Endothelial cell of umbilical vein (primary cell): ENCODE measurements around the gene ZNF778. TPM values are rescaled to one million over a fixed set of nuclear protein-coding genes. Genes with fewer than 3 reads are reported as not detected.

ENCODE experiments used
- BruUV-seq: library from RNA; stranded (reverse); fragments of 400-500 nt; replicated peaks from 2 replicates; lab custom pipeline; 2021; lab: Mats Ljungman, UMichigan
- CTCF ChIA-PET: fragments of 300-600, 350-600 bp; sonication (Branson Sonifier 250); formaldehyde crosslinking; loops from one replicate; lab custom pipeline; 2021; ENCODE audit warnings: antibody characterized with exemption, inconsistent platforms; lab: Charles Lee
- POLR2A ChIA-PET: fragments of 300-600, 350-600 bp; sonication (Branson Sonifier 250); formaldehyde crosslinking; loops from one replicate; lab custom pipeline; 2021; ENCODE audit warnings: antibody characterized with exemption, inconsistent platforms; lab: Charles Lee
- DNase-seq: peaks from one replicate; pipeline ENCODE4 v3.0.0-alpha.2; 2011; ENCODE audit warnings: low read depth, low spot score
- FAIRE-seq: peaks from 2 replicates; lab custom pipeline; 2011; peaks lifted over from hg19 to GRCh38; lab: Jason Lieb, UNC
- H2AFZ ChIP-seq: 2 replicates; pipeline ENCODE4 v1.6.0; 2012; ENCODE audit warnings: low read depth, low read length, control low read depth, inconsistent platforms
- H3K27ac ChIP-seq: 2 replicates; pipeline ENCODE4 v1.5.1; 2011; ENCODE audit warnings: low read depth, mild to moderate bottlenecking, control low read depth, low read length, moderate library complexity; ENCODE audit not compliant: insufficient read depth
- H3K27me3 ChIP-seq, 2 experiments: 2 replicates each; pipeline versions ENCODE4 v1.6.0 to v1.6.1; 2011; ENCODE audit warnings: low read length in 2 of 2, mixed read lengths in 1 of 2; ENCODE audit not compliant: control insufficient read depth in 2 of 2, insufficient read depth in 2 of 2
- H3K36me3 ChIP-seq, 2 experiments: 2 replicates in 1 of 2; 3 replicates in 1 of 2; pipeline ENCODE4 v1.5.1; 2011; ENCODE audit warnings: low read length in 2 of 2, mild to moderate bottlenecking in 1 of 2, moderate library complexity in 1 of 2; ENCODE audit not compliant: control insufficient read depth in 2 of 2, insufficient read depth in 2 of 2; ENCODE audit errors: extremely low read depth in 1 of 2
- H3K4me1 ChIP-seq: 3 replicates; pipeline ENCODE4 v1.5.1; 2011; ENCODE audit warnings: mild to moderate bottlenecking, low read length; ENCODE audit not compliant: control insufficient read depth, insufficient read depth; ENCODE audit errors: extremely low read depth
- H3K4me2 ChIP-seq: 2 replicates; pipeline ENCODE4 v1.6.1; 2011; ENCODE audit warnings: low read length, control low read depth, mixed read lengths; ENCODE audit not compliant: insufficient read depth
- H3K4me3 ChIP-seq, 3 experiments: fragments of 200-600 bp in 1 of 3; sonication (generic), shearing (Covaris generic) in 1 of 3; replicated peaks in 1 of 3; 2 replicates each; pipeline ENCODE4 v1.5.1; 2011 to 2016; ENCODE audit warnings: control low read depth in 3 of 3, low read length in 3 of 3, mild to moderate bottlenecking in 2 of 3, inconsistent platforms in 1 of 3, low read depth in 1 of 3, moderate library complexity in 1 of 3; ENCODE audit not compliant: insufficient read depth in 1 of 3
- H3K79me2 ChIP-seq: 2 replicates; pipeline ENCODE4 v1.6.0; 2012; ENCODE audit warnings: low read length, inconsistent platforms; ENCODE audit not compliant: control insufficient read depth, insufficient read depth
- H3K9ac ChIP-seq: replicated peaks from 2 replicates; pipeline ENCODE3; 2011; ENCODE audit warnings: low read length, control low read depth; ENCODE audit not compliant: insufficient read depth; ENCODE audit errors: extremely low read depth
- H3K9me1 ChIP-seq: replicated peaks from 3 replicates; pipeline ENCODE4 v1.6.0; 2011; ENCODE audit warnings: mild to moderate bottlenecking, low read length; ENCODE audit not compliant: control insufficient read depth, insufficient read depth; ENCODE audit errors: extremely low read depth
- H3K9me3 ChIP-seq: replicated peaks from 2 replicates; pipeline ENCODE4 v1.5.1; 2012; ENCODE audit warnings: low read length, inconsistent platforms; ENCODE audit not compliant: control insufficient read depth, insufficient read depth
- H4K20me1 ChIP-seq: replicated peaks from 2 replicates; pipeline ENCODE3; 2011; ENCODE audit warnings: mild to moderate bottlenecking, low read length; ENCODE audit not compliant: control insufficient read depth, insufficient read depth; ENCODE audit errors: extremely low read depth
- CTCF ChIP-seq, 2 donors: IDR thresholded peaks; 1 replicate in 1 of 2; 2 replicates in 1 of 2; pipeline ENCODE4 v1.5.1; 2011; ENCODE audit warnings: low read length in 2 of 2, mild to moderate bottlenecking in 2 of 2, moderate library complexity in 2 of 2, control low read depth in 1 of 2, inconsistent platforms in 1 of 2, low read depth in 1 of 2; ENCODE audit not compliant: insufficient read depth in 1 of 2; ENCODE audit errors: extremely low read depth in 1 of 2
- EZH2 ChIP-seq: IDR thresholded peaks from 2 replicates; pipeline ENCODE4 v1.6.1; 2012; ENCODE audit warnings: borderline replicate concordance, low read depth, mild to moderate bottlenecking, moderate library complexity, low read length, inconsistent platforms; ENCODE audit not compliant: severe bottlenecking
- FOS ChIP-seq: IDR thresholded peaks from 2 replicates; pipeline ENCODE4 v1.6.1; 2011; ENCODE audit warnings: mild to moderate bottlenecking, low read length, moderate library complexity, borderline replicate concordance; ENCODE audit not compliant: insufficient read depth
- GATA2 ChIP-seq: IDR thresholded peaks from 2 replicates; pipeline ENCODE4 v1.7.0; 2011; ENCODE audit warnings: low read depth, mild to moderate bottlenecking, moderate library complexity, mixed read lengths, low read length; ENCODE audit not compliant: insufficient read length, insufficient read depth
- JUN ChIP-seq: IDR thresholded peaks from 2 replicates; pipeline ENCODE4 v1.6.1; 2011; ENCODE audit warnings: borderline replicate concordance, low read depth; ENCODE audit not compliant: insufficient read length, insufficient read depth
- MAX ChIP-seq: IDR thresholded peaks from 2 replicates; pipeline ENCODE4 v1.6.1; 2011; ENCODE audit not compliant: insufficient read depth, insufficient read length
- MYC ChIP-seq: IDR thresholded peaks from one replicate; pipeline ENCODE4 v1.6.1; 2011; ENCODE audit warnings: mild to moderate bottlenecking, low read depth, low read length
- POLR2A ChIP-seq: IDR thresholded peaks from 2 replicates; pipeline ENCODE4 v1.6.1; 2012; ENCODE audit warnings: low read depth, mild to moderate bottlenecking, control low read depth, low read length
- POLR2AphosphoS5 ChIP-seq: IDR thresholded peaks from 2 replicates; pipeline ENCODE4 v1.6.1; 2012; ENCODE audit warnings: low read depth, mild to moderate bottlenecking, control low read depth, low read length, moderate library complexity; ENCODE audit not compliant: insufficient read depth
- dilution Hi-C: fragments of 300-500 bp; cut with MboI; formaldehyde crosslinking; loops from one replicate; pipeline ENCODE4 v1.15.0; 2019; ENCODE audit warnings: low sequenced_read_pairs; ENCODE audit not compliant: extremely low pct_ligation_motif_present
- intact Hi-C: fragments of 100-400 bp; cut with micrococcal nuclease; formaldehyde crosslinking; loops from one replicate; pipeline ENCODE4 v1.10.0; 2022
- polyA plus RNA-seq, 4 experiments: library from polyadenylated mRNA; depleted of rRNA in 3 of 4; stranded (reverse) in 3 of 4; unstranded in 1 of 4; fragments of >200 nt; gene quantifications; 2 replicates each; pipeline versions ENCODE4 v1.2.1 to v1.2.3, GENCODE V29; 2011 to 2012; ENCODE audit warnings: missing spikeins in 1 of 4
- total RNA-seq: library from RNA; stranded (reverse); gene quantifications from 2 replicates; pipeline ENCODE4 v1.2.3, GENCODE V29; 2021

The ZNF778 gene
- total and polyA plus RNA-seq, 2 donors (not counting 3 experiments of a cell fraction or from before 2014, with no cell fraction given) = 3.8 to 10.9 TPM

GRCh38 chr16:89269805-89270665 is 52.5 kb downstream of the ZNF778 start:
- no peak overlapping the region for H2AFZ ChIP-seq
- ChIA-PET POLR2A (no interaction called here), CTCF (interaction anchor here (1.1 kb wide), 1 partner anchor 13 kb away, joined by 3 read pairs; no protein-coding TSS in a partner anchor)
- no peak overlapping the region for H3K4me3 ChIP-seq
- intact Hi-C loops (no loop called here), dilution Hi-C loops (no loop called here)
- H3K27me3 ChIP-seq = no peaks in the 10 kb centered on the region
- no peaks in the 10 kb centered on the region for H4K20me1 ChIP-seq
- H3K4me2 ChIP-seq = no peak overlapping the region
- H3K36me3 ChIP-seq = peaks cover 12 to 44% of the 10 kb centered on the region in 2 experiments
- H3K27ac ChIP-seq = no peak overlapping the region
- H3K4me1 ChIP-seq = no peaks in the 10 kb centered on the region
- no peaks in the 10 kb centered on the region for H3K9me3 ChIP-seq
- no TSS peak for BruUV-seq
- TF ChIP-seq GATA2 (no peak), CTCF (IDR thresholded peaks at IDR 0.05; ENCODE audit: extremely low read depth in 1 of 2, insufficient read depth in 1 of 2, low read depth in 1 of 2, low read length in 2 of 2) (no peak), FOS (no peak), EZH2 (no peak), JUN (no peak), MAX (no peak), POLR2A (no peak), MYC (no peak), POLR2AphosphoS5 (no peak)
- FAIRE-seq (no peak), DNase-seq (no peak)
- H3K9ac ChIP-seq = no peak overlapping the region
- peaks cover 5% of the 10 kb centered on the region for H3K79me2 ChIP-seq
- no peaks in the 10 kb centered on the region for H3K9me1 ChIP-seq
